ENCODE results near the gene AQP12B. TPM values are rescaled to one million over a fixed set of nuclear protein-coding genes. Genes with fewer than 3 reads are reported as not detected.
"Not testable (repeated sequence)": the region's sequence is repeated elsewhere in the genome, so short reads cannot be mapped to it uniquely, and the experiment has no call there.

Gene AQP12B
- total RNA-seq, 1 experiment from 2014 or later = not detected

DNA sequence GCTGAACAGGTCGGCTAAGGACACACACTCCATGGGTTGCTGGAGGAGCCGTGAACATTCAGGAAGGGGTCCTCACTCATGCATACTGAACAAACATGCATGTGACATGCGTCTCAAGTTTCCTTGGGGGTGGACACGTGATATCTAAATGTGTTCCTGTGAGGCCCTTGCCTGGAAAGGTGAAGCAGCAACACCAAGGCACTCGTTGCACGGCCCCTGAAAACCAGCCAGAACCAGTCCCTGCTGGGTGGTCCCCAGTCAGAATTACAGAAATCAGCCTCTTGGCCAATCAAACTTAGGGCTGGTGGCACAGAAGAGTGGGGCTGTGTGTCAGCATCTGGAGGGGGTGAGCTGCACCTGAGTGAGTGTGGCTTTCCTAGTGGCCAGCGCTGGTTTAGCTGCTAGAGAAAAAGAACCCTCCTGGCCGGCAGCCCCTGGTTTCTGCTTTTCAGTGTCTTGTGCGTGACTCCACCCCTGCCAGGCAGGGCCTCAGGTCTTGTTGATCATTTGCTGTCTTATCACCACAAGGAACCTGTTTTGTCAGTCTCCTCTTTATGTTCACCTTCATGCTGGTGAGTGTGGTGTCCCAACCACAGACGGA is 3.2 kb upstream of the AQP12B start:
- DNase-seq (no peak), ATAC-seq (no peak; the same call in 1 of the 2 replicates)
- Histone ChIP-seq H3K36me3 (ENCODE audit: low read depth, low read length) (no peaks in the 10 kb centered on the region), H3K4me1 (ENCODE audit: insufficient read depth, low read length) (no peaks in the 10 kb centered on the region), H3K79me2 (ENCODE audit: low read length) (no peaks in the 10 kb centered on the region), H3K27ac (ENCODE audit: low read length) (no peak overlapping the region), H3K9ac (ENCODE audit: low read length) (no peak overlapping the region), H3K4me3 (ENCODE audit: low read length) (no peak overlapping the region), H2AFZ (ENCODE audit: low read length) (no peak overlapping the region), H3K27me3 (ENCODE audit: low read length) (peaks cover 15% of the 10 kb centered on the region), H3K9me2 (replicated peaks; ENCODE audit: low read length) (no peaks in the 10 kb centered on the region), H3F3A (ENCODE audit: low read length, unreplicated experiment) (no peaks in the 10 kb centered on the region), H3K4me2 (ENCODE audit: low read length) (no peak overlapping the region), H4K20me1 (ENCODE audit: low read length) (no peaks in the 10 kb centered on the region), H3K9me3 (ENCODE audit: low read length) (no peaks in the 10 kb centered on the region)
- intact Hi-C loops (cut with micrococcal nuclease) = no loop called here
- BruUV-seq (replicated peaks) = no TSS peak
- TF ChIP-seq, protein P1, sequence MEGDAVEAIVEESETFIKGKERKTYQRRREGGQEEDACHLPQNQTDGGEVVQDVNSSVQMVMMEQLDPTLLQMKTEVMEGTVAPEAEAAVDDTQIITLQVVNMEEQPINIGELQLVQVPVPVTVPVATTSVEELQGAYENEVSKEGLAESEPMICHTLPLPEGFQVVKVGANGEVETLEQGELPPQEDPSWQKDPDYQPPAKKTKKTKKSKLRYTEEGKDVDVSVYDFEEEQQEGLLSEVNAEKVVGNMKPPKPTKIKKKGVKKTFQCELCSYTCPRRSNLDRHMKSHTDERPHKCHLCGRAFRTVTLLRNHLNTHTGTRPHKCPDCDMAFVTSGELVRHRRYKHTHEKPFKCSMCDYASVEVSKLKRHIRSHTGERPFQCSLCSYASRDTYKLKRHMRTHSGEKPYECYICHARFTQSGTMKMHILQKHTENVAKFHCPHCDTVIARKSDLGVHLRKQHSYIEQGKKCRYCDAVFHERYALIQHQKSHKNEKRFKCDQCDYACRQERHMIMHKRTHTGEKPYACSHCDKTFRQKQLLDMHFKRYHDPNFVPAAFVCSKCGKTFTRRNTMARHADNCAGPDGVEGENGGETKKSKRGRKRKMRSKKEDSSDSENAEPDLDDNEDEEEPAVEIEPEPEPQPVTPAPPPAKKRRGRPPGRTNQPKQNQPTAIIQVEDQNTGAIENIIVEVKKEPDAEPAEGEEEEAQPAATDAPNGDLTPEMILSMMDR (conservative IDR thresholded peaks at IDR 0.05; ENCODE audit: low read depth, low read length) = no peak
- TF ChIP-seq EZH2 (IDR thresholded peaks at IDR 0.05; ENCODE audit: low read length, unreplicated experiment) = no peak
- no peak for TF ChIP-seq EZH2phosphoT487 (IDR thresholded peaks at IDR 0.05; ENCODE audit: borderline replicate concordance, low read length)
- ChIA-PET CTCF (no interaction called here), POLR2A (ENCODE audit: unreplicated experiment) (no interaction called here)

GRCh38 chr2:240683980-240684728 is 1.5 kb upstream of the AQP12B start:
- H3K36me3 ChIP-seq (ENCODE audit: low read depth, low read length); H4K20me1 ChIP-seq (ENCODE audit: low read length); H3F3A ChIP-seq (ENCODE audit: low read length, unreplicated experiment); BruUV-seq (replicated peaks); intact Hi-C loops (cut with micrococcal nuclease); H2AFZ ChIP-seq (ENCODE audit: low read length); CTCF ChIA-PET; H3K9ac ChIP-seq (ENCODE audit: low read length); H3K9me2 ChIP-seq (replicated peaks; ENCODE audit: low read length); H3K4me2 ChIP-seq (ENCODE audit: low read length); H3K79me2 ChIP-seq (ENCODE audit: low read length); H3K9me3 ChIP-seq (ENCODE audit: low read length); H3K27ac ChIP-seq (ENCODE audit: low read length); H3K4me1 ChIP-seq (ENCODE audit: insufficient read depth, low read length); DNase-seq; ATAC-seq; H3K4me3 ChIP-seq (ENCODE audit: low read length); POLR2A ChIA-PET (ENCODE audit: unreplicated experiment): not testable (repeated sequence)
- peaks cover 15% of the 10 kb centered on the region for H3K27me3 ChIP-seq (ENCODE audit: low read length)

- ATAC-seq; H3K27ac ChIP-seq (ENCODE audit: low read length); H3K36me3 ChIP-seq (ENCODE audit: low read depth, low read length); H3K9me2 ChIP-seq (replicated peaks; ENCODE audit: low read length); H3K4me1 ChIP-seq (ENCODE audit: insufficient read depth, low read length); H4K20me1 ChIP-seq (ENCODE audit: low read length); H3K4me2 ChIP-seq (ENCODE audit: low read length); BruUV-seq (replicated peaks); DNase-seq; H3K79me2 ChIP-seq (ENCODE audit: low read length); POLR2A ChIA-PET (ENCODE audit: unreplicated experiment); CTCF ChIA-PET; H3K9me3 ChIP-seq (ENCODE audit: low read length); H3K4me3 ChIP-seq (ENCODE audit: low read length); H3F3A ChIP-seq (ENCODE audit: low read length, unreplicated experiment); intact Hi-C loops (cut with micrococcal nuclease); H2AFZ ChIP-seq (ENCODE audit: low read length); H3K9ac ChIP-seq (ENCODE audit: low read length): not testable (repeated sequence)
- H3K27me3 ChIP-seq (ENCODE audit: low read length) = peaks cover 15% of the 10 kb centered on the region
Measured at GRCh38 chr2:240683329-240683979, 769 bp upstream of the AQP12B start.

DNA sequence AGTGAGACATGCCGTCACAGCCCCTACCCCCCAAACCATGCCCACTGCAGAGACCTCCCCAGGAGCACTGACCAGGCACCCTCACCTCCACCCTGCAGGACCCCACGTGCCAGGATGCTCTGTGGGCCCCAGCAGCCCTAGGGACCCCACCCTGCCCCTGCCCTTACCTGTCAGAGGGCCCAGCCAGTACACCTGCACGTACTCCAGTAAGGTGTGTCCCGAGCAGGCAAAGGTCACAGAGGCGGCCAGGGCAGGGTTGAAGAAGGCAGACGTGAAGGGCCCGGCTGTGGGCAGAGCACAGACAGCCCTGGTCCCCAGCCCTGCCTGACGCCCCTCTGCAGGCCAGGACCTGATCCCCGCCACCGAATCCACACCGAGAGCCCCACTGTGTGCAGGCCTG is 2.5 kb downstream of the AQP12B start:
- CTCF ChIA-PET; H3K4me3 ChIP-seq (ENCODE audit: low read length); H3K27ac ChIP-seq (ENCODE audit: low read length); H3F3A ChIP-seq (ENCODE audit: low read length, unreplicated experiment); H3K79me2 ChIP-seq (ENCODE audit: low read length); H3K36me3 ChIP-seq (ENCODE audit: low read depth, low read length); DNase-seq; H3K9me2 ChIP-seq (replicated peaks; ENCODE audit: low read length); POLR2A ChIA-PET (ENCODE audit: unreplicated experiment); ATAC-seq; BruUV-seq (replicated peaks); H3K27me3 ChIP-seq (ENCODE audit: low read length); H3K9me3 ChIP-seq (ENCODE audit: low read length); H3K4me1 ChIP-seq (ENCODE audit: insufficient read depth, low read length); H3K4me2 ChIP-seq (ENCODE audit: low read length); intact Hi-C loops (cut with micrococcal nuclease); H4K20me1 ChIP-seq (ENCODE audit: low read length); H3K9ac ChIP-seq (ENCODE audit: low read length); H2AFZ ChIP-seq (ENCODE audit: low read length): not testable (repeated sequence)

DNA sequence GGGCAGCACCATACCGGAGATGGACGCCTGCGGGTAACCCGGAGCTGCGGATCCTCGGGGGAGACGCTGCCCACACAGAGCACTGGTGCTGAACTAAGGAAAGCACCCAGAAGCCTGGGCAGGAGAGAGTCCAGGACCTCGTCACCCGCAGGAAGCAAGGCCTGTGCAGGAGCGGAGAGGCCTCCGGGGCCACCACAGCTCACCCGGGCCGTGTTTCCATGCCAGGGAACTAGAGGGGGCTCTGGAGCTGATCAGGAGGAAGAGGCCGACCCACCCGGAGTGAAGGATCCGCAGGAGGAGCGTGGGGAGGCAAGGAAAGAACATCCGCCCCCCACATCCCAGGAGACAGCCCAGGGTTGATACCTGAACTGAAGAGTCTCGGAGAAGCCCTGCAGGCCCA is 3.8 kb downstream of the AQP12B start:
- BruUV-seq (replicated peaks); intact Hi-C loops (cut with micrococcal nuclease); H3F3A ChIP-seq (ENCODE audit: low read length, unreplicated experiment); ATAC-seq; H3K9me3 ChIP-seq (ENCODE audit: low read length); H3K4me3 ChIP-seq (ENCODE audit: low read length); H3K79me2 ChIP-seq (ENCODE audit: low read length); H3K36me3 ChIP-seq (ENCODE audit: low read depth, low read length); H3K9ac ChIP-seq (ENCODE audit: low read length); H3K27ac ChIP-seq (ENCODE audit: low read length); H2AFZ ChIP-seq (ENCODE audit: low read length); H3K27me3 ChIP-seq (ENCODE audit: low read length); POLR2A ChIA-PET (ENCODE audit: unreplicated experiment); H3K4me2 ChIP-seq (ENCODE audit: low read length); H3K4me1 ChIP-seq (ENCODE audit: insufficient read depth, low read length); CTCF ChIA-PET; H4K20me1 ChIP-seq (ENCODE audit: low read length); H3K9me2 ChIP-seq (replicated peaks; ENCODE audit: low read length); DNase-seq: not testable (repeated sequence)
